ENCODE measurements around the gene GRID1.
"Not testable (repeated sequence)": the region's sequence is repeated elsewhere in the genome, so short reads cannot be mapped to it uniquely, and the experiment has no call there.

The GRID1 gene

GRCh38 chr10:86043236-86043635, 323.4 kb downstream of the GRID1 start:
- no peak for DNase-seq (ENCODE audit: low read depth, low spot score)

- DNase-seq (ENCODE audit: low read depth, low spot score), result no peak
These were observed 324.4 kb downstream of the GRID1 start for GRCh38 chr10:86042161-86042560.

- DNase-seq (ENCODE audit: low read depth, low spot score), result peak; percentile 28
These were observed 325.5 kb downstream of the GRID1 start for GRCh38 chr10:86041116-86041515.

- no peak for DNase-seq (ENCODE audit: low read depth, low spot score)
These were observed 328.2 kb downstream of the GRID1 start for GRCh38 chr10:86038371-86038770.

GRCh38 chr10:86037096-86037495, 329.5 kb downstream of the GRID1 start:
- DNase-seq (ENCODE audit: low read depth, low spot score), result no peak

GRCh38 chr10:86036544-86036831, 330.1 kb downstream of the GRID1 start:
- no peak for DNase-seq (ENCODE audit: low read depth, low spot score)

GRCh38 chr10:86035791-86036543, 330.6 kb downstream of the GRID1 start:
- no peak for DNase-seq (ENCODE audit: low read depth, low spot score)

GRCh38 chr10:86034710-86035109, 331.9 kb downstream of the GRID1 start:
- no peak for DNase-seq (ENCODE audit: low read depth, low spot score)

- DNase-seq (ENCODE audit: low read depth, low spot score), result no peak
These were observed 333.0 kb downstream of the GRID1 start for GRCh38 chr10:86033581-86033980.

GRCh38 chr10:86032087-86032486, 334.5 kb downstream of the GRID1 start:
- DNase-seq (ENCODE audit: low read depth, low spot score), result not testable (repeated sequence)

GRCh38 chr10:86030312-86030711, 336.3 kb downstream of the GRID1 start:
- no peak for DNase-seq (ENCODE audit: low read depth, low spot score)

- no peak for DNase-seq (ENCODE audit: low read depth, low spot score)
These were observed 339.2 kb downstream of the GRID1 start for GRCh38 chr10:86027346-86027745.

- DNase-seq (ENCODE audit: low read depth, low spot score), result no peak
These were observed 341.1 kb downstream of the GRID1 start for GRCh38 chr10:86025509-86025908.

- DNase-seq (ENCODE audit: low read depth, low spot score), result peak; percentile 5
These were observed 342.1 kb downstream of the GRID1 start for GRCh38 chr10:86024281-86025041.

- DNase-seq (ENCODE audit: low read depth, low spot score), result no peak
These were observed 342.7 kb downstream of the GRID1 start for GRCh38 chr10:86023931-86024280.

GRCh38 chr10:86023336-86023735, 343.3 kb downstream of the GRID1 start:
- DNase-seq (ENCODE audit: low read depth, low spot score), result no peak

- no peak for DNase-seq (ENCODE audit: low read depth, low spot score)
These were observed 343.7 kb downstream of the GRID1 start for GRCh38 chr10:86022906-86023305.

- DNase-seq (ENCODE audit: low read depth, low spot score), result no peak
These were observed 346.5 kb downstream of the GRID1 start for GRCh38 chr10:86020134-86020533.

- DNase-seq (ENCODE audit: low read depth, low spot score), result no peak
These were observed 347.5 kb downstream of the GRID1 start for GRCh38 chr10:86019141-86019540.

- no peak for DNase-seq (ENCODE audit: low read depth, low spot score)
These were observed 347.9 kb downstream of the GRID1 start for GRCh38 chr10:86018735-86019058.

GRCh38 chr10:86017841-86018734, 348.5 kb downstream of the GRID1 start:
- DNase-seq (ENCODE audit: low read depth, low spot score), result no peak

GRCh38 chr10:86013568-86013967, 353.0 kb downstream of the GRID1 start:
- no peak for DNase-seq (ENCODE audit: low read depth, low spot score)

GRCh38 chr10:86007171-86007570, 359.4 kb downstream of the GRID1 start:
- no peak for DNase-seq (ENCODE audit: low read depth, low spot score)

Measured in ELF-1 (cell line).